Calu3 (cell line): ENCODE data around the gene GUCY1A2. TPM values are rescaled to one million over a fixed set of nuclear protein-coding genes. Genes with fewer than 3 reads are reported as not detected.

Experiments
- BruUV-seq: library from RNA; stranded (reverse); fragments of 400-500 nt; replicated peaks from 2 replicates; lab custom pipeline; 2021; lab: Mats Ljungman, UMichigan
- CTCF ChIA-PET: fragments of 300-600 bp; sonication (Branson Sonifier 250); formaldehyde crosslinking; loops from one replicate; lab custom pipeline; 2022; ENCODE audit warnings: antibody characterized with exemption; lab: Charles Lee
- DNase-seq: peaks from one replicate; pipeline ENCODE4 v3.0.0; 2022
- H3K27ac Mint-ChIP-seq: one replicate; pipeline ENCODE4 v1.8.0; 2022; ENCODE audit warnings: mixed read lengths; ENCODE audit not compliant: unreplicated experiment
- H3K27me3 Mint-ChIP-seq: one replicate; pipeline ENCODE4 v1.8.0; 2022; ENCODE audit warnings: mixed read lengths; ENCODE audit not compliant: unreplicated experiment
- H3K36me3 Mint-ChIP-seq: one replicate; pipeline ENCODE4 v1.8.0; 2022; ENCODE audit warnings: mild to moderate bottlenecking, moderate library complexity, mixed read lengths; ENCODE audit not compliant: insufficient read depth, unreplicated experiment
- H3K4me1 Mint-ChIP-seq: one replicate; pipeline ENCODE4 v1.8.0; 2022; ENCODE audit warnings: mild to moderate bottlenecking, low read depth, mixed read lengths; ENCODE audit not compliant: unreplicated experiment
- H3K4me3 Mint-ChIP-seq: one replicate; pipeline ENCODE4 v1.8.0; 2022; ENCODE audit warnings: mild to moderate bottlenecking, low read depth, moderate library complexity, mixed read lengths; ENCODE audit not compliant: unreplicated experiment
- H3K9me3 Mint-ChIP-seq: one replicate; pipeline ENCODE4 v1.8.0; 2022; ENCODE audit warnings: low read depth, mixed read lengths; ENCODE audit not compliant: unreplicated experiment
- CTCF ChIP-seq: fragments of 200-600 bp; IDR thresholded peaks from one replicate; pipeline ENCODE4 v1.8.0; 2022; ENCODE audit warnings: antibody characterized with exemption; ENCODE audit not compliant: unreplicated experiment
- intact Hi-C: fragments of 100-400 bp; cut with micrococcal nuclease; formaldehyde crosslinking; loops from one replicate; pipeline ENCODE4 v1.10.0; 2022; ENCODE audit not compliant: unreplicated experiment
- total RNA-seq: library from RNA; stranded (reverse); gene quantifications from 2 replicates; pipeline ENCODE4 v1.2.3, GENCODE V29; 2022

GUCY1A2 gene
- total RNA-seq, 1 experiment from 2014 or later, result not detected

GRCh38 chr11:106723071-106723470 lies 295.2 kb downstream of the GUCY1A2 start:
- Mint-ChIP-seq H3K27me3 (no peaks in the 10 kb centered on the region), H3K27ac (no peak overlapping the region), H3K9me3 (no peaks in the 10 kb centered on the region), H3K4me3 (no peak overlapping the region), H3K36me3 (no peaks in the 10 kb centered on the region), H3K4me1 (no peaks in the 10 kb centered on the region)
- TF ChIP-seq CTCF, result no peak
- DNase-seq, result no peak
- CTCF ChIA-PET, result no interaction called here
- no TSS peak for BruUV-seq
- intact Hi-C loops, result no loop called here

GRCh38 chr11:106717222-106717621 lies 301.1 kb downstream of the GUCY1A2 start:
- Mint-ChIP-seq H3K36me3 (no peaks in the 10 kb centered on the region), H3K27ac (no peak overlapping the region), H3K27me3 (no peaks in the 10 kb centered on the region), H3K9me3 (peaks cover 2% of the 10 kb centered on the region), H3K4me1 (no peaks in the 10 kb centered on the region), H3K4me3 (no peak overlapping the region)
- CTCF ChIA-PET, result no interaction called here
- BruUV-seq, result no TSS peak
- no peak for TF ChIP-seq CTCF
- no peak for DNase-seq
- intact Hi-C loops, result no loop called here

GRCh38 chr11:106714199-106714598 lies 304.1 kb downstream of the GUCY1A2 start:
- CTCF ChIA-PET, result no interaction called here
- intact Hi-C loops, result no loop called here
- H3K27ac Mint-ChIP-seq, result no peak overlapping the region
- peaks cover 2% of the 10 kb centered on the region for H3K9me3 Mint-ChIP-seq
- no peak for TF ChIP-seq CTCF
- no peaks in the 10 kb centered on the region for H3K27me3 Mint-ChIP-seq
- H3K36me3 Mint-ChIP-seq, result no peaks in the 10 kb centered on the region
- no peaks in the 10 kb centered on the region for H3K4me1 Mint-ChIP-seq
- no peak overlapping the region for H3K4me3 Mint-ChIP-seq
- BruUV-seq, result no TSS peak
- no peak for DNase-seq

- no peaks in the 10 kb centered on the region for H3K9me3 Mint-ChIP-seq
- intact Hi-C loops, result no loop called here
- CTCF ChIA-PET, result no interaction called here
- no TSS peak for BruUV-seq
- no peak for DNase-seq
- no peak for TF ChIP-seq CTCF
- no peaks in the 10 kb centered on the region for H3K27me3 Mint-ChIP-seq
- H3K36me3 Mint-ChIP-seq, result no peaks in the 10 kb centered on the region
- H3K27ac Mint-ChIP-seq, result no peak overlapping the region
- no peaks in the 10 kb centered on the region for H3K4me1 Mint-ChIP-seq
- H3K4me3 Mint-ChIP-seq, result no peak overlapping the region
Observed at GRCh38 chr11:106708348-106708747, 309.9 kb downstream of the GUCY1A2 start.
